Retinal pigment epithelial cell (primary cell): ENCODE data around the gene POLR2E.

Experiments used
- DNase-seq: peaks from one replicate; pipeline ENCODE4 v3.0.0-alpha.2; 2010; ENCODE audit warnings: low read depth
- H3K4me3 ChIP-seq: 2 replicates; pipeline ENCODE4 v1.5.1; 2011; ENCODE audit warnings: mild to moderate bottlenecking, low read length, control low read depth, moderate library complexity
- TF ChIP-seq, protein P1 (sequence below): conservative IDR thresholded peaks from 2 replicates; pipeline ENCODE4 v1.5.1; 2011; ENCODE audit warnings: low read depth, low read length, control low read depth, inconsistent platforms

Gene POLR2E

DNA sequence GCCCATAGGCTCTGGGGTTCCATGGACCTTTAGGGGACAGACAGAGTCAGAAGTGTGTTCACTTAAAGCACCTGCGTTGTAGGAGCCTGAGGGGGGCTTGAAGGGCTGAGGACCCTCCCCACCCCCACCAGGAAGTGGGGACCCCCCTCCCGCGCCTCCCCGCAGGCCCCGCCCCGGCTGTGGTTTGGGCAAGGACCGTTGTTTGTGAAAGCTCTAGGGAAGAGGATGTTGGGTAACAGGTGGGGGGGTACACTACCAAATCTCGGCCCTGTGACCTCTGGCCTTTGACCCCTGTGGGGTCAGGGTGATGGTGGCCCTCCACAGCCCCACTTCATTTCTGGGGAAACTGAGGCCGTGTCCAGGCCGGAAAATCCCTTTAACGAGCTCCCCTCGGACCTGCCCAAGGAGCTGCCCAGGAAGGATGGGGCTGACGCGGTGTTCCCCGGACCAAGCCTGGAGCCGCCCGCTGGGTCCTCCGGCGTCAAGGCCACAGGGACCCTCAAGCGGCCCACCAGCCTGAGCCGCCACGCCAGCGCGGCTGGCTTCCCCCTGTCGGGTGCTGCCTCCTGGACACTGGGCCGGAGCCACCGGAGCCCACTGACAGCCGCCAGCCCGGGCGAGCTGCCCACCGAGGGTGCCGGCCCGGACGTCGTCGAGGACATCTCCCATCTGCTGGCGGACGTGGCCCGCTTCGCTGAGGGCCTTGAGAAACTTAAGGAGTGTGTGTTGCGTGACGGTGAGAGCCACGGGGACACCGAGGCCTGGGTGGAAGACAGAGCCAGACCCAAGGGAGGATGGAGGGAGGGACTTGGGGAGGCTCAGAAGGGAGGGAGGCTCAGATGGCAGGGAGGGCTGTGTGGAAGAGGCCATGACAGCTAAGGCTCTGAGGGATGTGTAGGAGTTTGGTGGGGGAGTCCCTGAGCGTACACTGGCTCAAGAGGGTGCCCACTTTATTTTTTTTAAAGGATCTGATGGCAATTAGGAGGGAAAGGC, 26.9 kb downstream of the POLR2E start:
- H3K4me3 ChIP-seq, result no peak overlapping the region
- TF ChIP-seq, protein P1, sequence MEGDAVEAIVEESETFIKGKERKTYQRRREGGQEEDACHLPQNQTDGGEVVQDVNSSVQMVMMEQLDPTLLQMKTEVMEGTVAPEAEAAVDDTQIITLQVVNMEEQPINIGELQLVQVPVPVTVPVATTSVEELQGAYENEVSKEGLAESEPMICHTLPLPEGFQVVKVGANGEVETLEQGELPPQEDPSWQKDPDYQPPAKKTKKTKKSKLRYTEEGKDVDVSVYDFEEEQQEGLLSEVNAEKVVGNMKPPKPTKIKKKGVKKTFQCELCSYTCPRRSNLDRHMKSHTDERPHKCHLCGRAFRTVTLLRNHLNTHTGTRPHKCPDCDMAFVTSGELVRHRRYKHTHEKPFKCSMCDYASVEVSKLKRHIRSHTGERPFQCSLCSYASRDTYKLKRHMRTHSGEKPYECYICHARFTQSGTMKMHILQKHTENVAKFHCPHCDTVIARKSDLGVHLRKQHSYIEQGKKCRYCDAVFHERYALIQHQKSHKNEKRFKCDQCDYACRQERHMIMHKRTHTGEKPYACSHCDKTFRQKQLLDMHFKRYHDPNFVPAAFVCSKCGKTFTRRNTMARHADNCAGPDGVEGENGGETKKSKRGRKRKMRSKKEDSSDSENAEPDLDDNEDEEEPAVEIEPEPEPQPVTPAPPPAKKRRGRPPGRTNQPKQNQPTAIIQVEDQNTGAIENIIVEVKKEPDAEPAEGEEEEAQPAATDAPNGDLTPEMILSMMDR, result no peak
- DNase-seq, result no peak

DNA sequence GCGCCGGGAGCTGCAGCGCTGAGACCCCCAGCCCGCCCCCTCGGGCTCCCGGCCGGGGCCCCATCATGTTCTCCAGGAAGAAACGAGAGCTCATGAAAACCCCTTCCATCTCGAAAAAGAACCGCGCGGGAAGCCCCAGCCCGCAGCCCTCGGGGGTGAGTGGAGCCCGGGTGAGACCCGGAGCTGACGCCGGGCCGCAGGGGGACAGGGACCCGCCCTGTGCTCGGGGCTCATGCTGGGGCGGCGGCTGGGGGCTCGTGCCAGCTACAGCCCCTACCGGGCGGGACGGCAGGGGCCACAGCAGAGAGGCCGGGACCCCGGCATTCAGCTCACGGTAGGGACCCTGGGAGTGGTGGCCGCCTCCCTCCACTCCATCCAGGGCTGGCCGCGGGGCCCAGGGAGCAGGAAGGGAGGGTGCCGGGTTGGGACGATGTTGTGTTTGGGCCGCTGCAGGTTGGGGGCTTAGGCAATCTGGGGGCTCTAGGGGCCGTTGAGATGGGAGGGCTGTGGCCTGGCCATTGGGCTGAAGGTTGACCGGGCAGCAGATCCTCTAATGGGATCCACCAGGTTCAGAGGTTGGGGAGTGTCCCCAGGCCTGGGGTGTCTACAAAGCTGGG, 27.7 kb downstream of the POLR2E start:
- TF ChIP-seq, protein P1, result no peak
- no peak for DNase-seq
- H3K4me3 ChIP-seq, result peak overlapping the region; percentile 19

DNA sequence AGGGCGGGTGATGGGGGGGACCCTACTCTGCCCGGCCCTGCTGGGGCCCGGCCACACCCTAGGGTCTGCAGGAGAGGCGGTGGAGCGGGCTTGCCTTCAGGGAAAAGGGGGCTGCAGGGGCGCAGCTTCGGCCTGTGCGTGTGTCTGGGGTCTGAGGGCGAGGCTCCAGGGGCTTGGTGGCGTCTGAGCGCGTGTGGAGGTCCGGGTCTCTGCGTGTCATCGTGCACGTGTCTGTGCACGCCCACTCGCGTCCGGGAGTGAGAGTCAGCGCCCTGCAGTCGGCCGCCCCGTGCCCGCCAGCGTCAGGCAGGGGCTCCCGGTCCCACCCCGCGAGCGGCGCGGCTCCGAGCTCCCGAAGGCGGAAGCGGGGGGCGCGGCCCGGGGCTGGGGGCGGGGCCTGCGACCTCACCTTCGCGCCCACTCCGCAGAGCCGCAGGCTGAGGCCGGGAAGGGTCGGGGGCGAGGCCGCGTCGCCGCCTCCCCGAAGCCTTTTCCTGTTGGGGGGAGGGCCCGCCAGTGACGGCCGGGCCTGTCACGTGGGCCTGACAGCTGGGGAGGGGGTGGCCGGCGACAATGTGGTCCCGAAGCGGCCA, 28.3 kb downstream of the POLR2E start, which contains the start of gene ARHGAP45:
TSS of gene ARHGAP45 (plus strand) at position 420 of the 593 bp plus-strand sequence. CDS start 239 bp downstream, outside the sequence.
- DNase-seq, result no peak
- H3K4me3 ChIP-seq, result peak within 1 kb of the TSS; percentile 19
- TF ChIP-seq, protein P1, result no peak

DNA sequence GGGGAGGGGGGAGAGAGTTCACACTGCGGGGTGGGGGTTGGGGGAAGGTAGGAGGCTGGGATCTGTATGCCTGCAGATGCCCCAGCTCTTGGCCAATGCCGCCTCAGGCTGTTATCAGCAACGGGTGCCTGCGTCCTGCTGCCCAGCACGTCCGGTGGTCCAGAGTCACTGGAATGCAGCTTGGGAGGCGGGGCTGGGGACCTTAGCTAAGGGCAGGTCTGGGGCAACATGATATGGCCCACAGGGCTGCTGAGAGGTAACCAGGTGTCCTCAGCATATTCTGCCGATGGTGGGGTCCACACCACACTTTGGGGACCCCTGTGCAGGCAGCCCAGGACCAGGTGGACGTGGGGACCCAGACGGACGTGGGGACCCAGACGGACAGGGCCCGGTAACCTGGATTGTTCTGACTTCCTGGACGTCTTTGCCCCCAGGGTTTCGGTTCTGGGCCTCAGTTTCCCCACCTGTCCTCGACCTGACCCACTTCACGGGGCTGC, 28.9 kb downstream of the POLR2E start:
- no peak for DNase-seq
- TF ChIP-seq, protein P1, result no peak
- no peak overlapping the region for H3K4me3 ChIP-seq

DNA sequence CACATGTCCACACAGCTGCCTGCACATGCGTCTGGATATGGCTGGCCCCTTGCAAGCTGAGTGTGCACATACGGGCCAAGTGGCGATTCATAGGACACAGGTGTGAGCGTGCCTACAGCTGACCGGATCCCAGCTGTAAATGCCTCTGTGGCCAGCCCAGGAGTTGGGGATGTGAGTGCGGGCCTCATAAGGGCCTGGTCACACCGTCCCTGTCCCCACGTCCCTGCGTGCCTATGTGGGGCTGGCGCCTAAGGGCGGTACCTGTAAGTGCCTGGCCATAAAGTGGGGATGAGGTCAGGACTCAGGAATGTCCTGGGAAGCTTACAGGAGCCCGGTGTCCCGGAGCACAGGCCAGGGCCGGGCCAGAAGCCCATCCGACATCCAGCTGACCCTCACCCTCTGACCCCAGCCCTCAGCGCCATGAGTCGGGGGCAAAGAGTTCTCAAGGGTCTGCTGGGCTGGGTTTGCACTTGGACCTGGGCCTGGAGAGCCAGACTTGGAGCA, 29.5 kb downstream of the POLR2E start:
- no peak overlapping the region for H3K4me3 ChIP-seq

More for the DNA sequence above, 29.5 kb downstream of the POLR2E start:
- TF ChIP-seq, protein P1, result no peak
- no peak for DNase-seq
